SK-N-SH treated with all-trans-retinoic acid at 6 μM for 48 hours (cell line): ENCODE results near the gene UTP20.

Source experiments
- ARNTL ChIP-seq: fragments of 450-650 bp; formaldehyde crosslinking; IDR thresholded peaks from 2 replicates; pipeline ENCODE4 v1.5.0; 2020; ENCODE audit warnings: low read depth, mild to moderate bottlenecking, moderate library complexity, borderline replicate concordance
- GLIS3 ChIP-seq: fragments of 250-450 bp; sonication (Bioruptor Pico); IDR thresholded peaks from 2 replicates; pipeline ENCODE4 v1.5.0; 2020; ENCODE audit warnings: mild to moderate bottlenecking, moderate library complexity
- RARB ChIP-seq: fragments of 250-450 bp; sonication (Bioruptor Pico); IDR thresholded peaks from 2 replicates; pipeline ENCODE4 v1.8.0; 2021; ENCODE audit warnings: mild to moderate bottlenecking, moderate library complexity
- ZFP30 ChIP-seq: fragments of 450-650 bp; formaldehyde crosslinking; IDR thresholded peaks from 2 replicates; pipeline ENCODE4 v1.5.0; 2022; ENCODE audit warnings: mild to moderate bottlenecking, moderate library complexity
- ZNF565 ChIP-seq: fragments of 450-650 bp; formaldehyde crosslinking; conservative IDR thresholded peaks from 2 replicates; pipeline ENCODE4 v1.5.0; 2020; ENCODE audit warnings: low read depth, mild to moderate bottlenecking, moderate library complexity
- TF ChIP-seq, protein P1 (sequence below): fragments of 250-450 bp; sonication (Bioruptor Pico); IDR thresholded peaks from 2 replicates; pipeline ENCODE4 v1.8.0; 2020; ENCODE audit warnings: mild to moderate bottlenecking, moderate library complexity, borderline replicate concordance
- TF ChIP-seq, protein P2 (sequence below): fragments of 250-450 bp; sonication (Bioruptor Pico); IDR thresholded peaks from 2 replicates; pipeline ENCODE4 v1.8.0; 2021; ENCODE audit warnings: low read depth, mild to moderate bottlenecking, moderate library complexity, borderline replicate concordance

DNA sequence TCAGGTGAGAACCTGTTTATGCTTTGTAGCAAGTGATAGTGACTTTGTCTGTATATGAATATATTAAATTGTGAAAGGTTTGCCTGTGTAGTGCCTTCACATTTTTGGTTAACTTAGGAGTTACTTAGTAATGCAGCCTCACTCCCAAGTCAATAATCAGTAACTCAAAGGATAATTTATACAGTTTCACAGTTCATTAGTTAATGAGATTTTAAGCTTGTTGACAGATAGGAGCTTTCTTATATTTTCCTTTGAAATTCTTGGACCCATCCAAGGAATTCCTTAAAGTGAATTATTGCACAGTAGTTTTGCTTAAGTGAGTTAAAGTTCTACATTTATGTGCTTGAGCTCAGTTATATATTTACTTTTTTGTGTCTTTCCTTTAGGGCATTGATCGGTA, 50.7 kb downstream of the UTP20 start:
- TF ChIP-seq, protein P1, sequence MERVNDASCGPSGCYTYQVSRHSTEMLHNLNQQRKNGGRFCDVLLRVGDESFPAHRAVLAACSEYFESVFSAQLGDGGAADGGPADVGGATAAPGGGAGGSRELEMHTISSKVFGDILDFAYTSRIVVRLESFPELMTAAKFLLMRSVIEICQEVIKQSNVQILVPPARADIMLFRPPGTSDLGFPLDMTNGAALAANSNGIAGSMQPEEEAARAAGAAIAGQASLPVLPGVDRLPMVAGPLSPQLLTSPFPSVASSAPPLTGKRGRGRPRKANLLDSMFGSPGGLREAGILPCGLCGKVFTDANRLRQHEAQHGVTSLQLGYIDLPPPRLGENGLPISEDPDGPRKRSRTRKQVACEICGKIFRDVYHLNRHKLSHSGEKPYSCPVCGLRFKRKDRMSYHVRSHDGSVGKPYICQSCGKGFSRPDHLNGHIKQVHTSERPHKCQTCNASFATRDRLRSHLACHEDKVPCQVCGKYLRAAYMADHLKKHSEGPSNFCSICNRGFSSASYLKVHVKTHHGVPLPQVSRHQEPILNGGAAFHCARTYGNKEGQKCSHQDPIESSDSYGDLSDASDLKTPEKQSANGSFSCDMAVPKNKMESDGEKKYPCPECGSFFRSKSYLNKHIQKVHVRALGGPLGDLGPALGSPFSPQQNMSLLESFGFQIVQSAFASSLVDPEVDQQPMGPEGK (CRISPR knock-in tag): no peak
- no peak for TF ChIP-seq ZNF565
- TF ChIP-seq ZFP30 (CRISPR knock-in tag): no peak
- TF ChIP-seq GLIS3 (CRISPR knock-in tag): no peak
- no peak for TF ChIP-seq ARNTL (CRISPR knock-in tag)
- TF ChIP-seq, protein P2, sequence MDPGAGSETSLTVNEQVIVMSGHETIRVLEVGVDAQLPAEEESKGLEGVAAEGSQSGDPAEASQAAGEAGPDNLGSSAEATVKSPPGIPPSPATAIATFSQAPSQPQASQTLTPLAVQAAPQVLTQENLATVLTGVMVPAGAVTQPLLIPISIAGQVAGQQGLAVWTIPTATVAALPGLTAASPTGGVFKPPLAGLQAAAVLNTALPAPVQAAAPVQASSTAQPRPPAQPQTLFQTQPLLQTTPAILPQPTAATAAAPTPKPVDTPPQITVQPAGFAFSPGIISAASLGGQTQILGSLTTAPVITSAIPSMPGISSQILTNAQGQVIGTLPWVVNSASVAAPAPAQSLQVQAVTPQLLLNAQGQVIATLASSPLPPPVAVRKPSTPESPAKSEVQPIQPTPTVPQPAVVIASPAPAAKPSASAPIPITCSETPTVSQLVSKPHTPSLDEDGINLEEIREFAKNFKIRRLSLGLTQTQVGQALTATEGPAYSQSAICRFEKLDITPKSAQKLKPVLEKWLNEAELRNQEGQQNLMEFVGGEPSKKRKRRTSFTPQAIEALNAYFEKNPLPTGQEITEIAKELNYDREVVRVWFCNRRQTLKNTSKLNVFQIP: no peak
- no peak for TF ChIP-seq RARB (CRISPR knock-in tag)
